SK-N-SH treated with all-trans-retinoic acid at 6 μM for 48 hours (cell line): ENCODE data around the gene ACE.

Experiments used
- ATAC-seq: fragments of 200-7000 bp; cut with Tn5 transposase; 3 replicates; pipeline ENCODE4 v1.9.1; 2020; ENCODE audit warnings: mild to moderate bottlenecking, moderate library complexity
- ARNTL ChIP-seq: fragments of 450-650 bp; formaldehyde crosslinking; IDR thresholded peaks from 2 replicates; pipeline ENCODE4 v1.5.0; 2020; ENCODE audit warnings: low read depth, mild to moderate bottlenecking, moderate library complexity, borderline replicate concordance
- BACH2 ChIP-seq: fragments of 250-450 bp; sonication (Bioruptor Pico); IDR thresholded peaks from 2 replicates; pipeline ENCODE4 v1.9.0; 2021; ENCODE audit warnings: mild to moderate bottlenecking, borderline replicate concordance
- CREB5 ChIP-seq: fragments of 250-450 bp; sonication (Bioruptor Pico); IDR thresholded peaks from 2 replicates; pipeline ENCODE4 v1.5.1; 2020; ENCODE audit warnings: low read depth, mild to moderate bottlenecking, moderate library complexity
- CSDC2 ChIP-seq: fragments of 250-450 bp; sonication (Bioruptor Pico); IDR thresholded peaks from 2 replicates; pipeline ENCODE4 v1.5.0; 2020; ENCODE audit warnings: mild to moderate bottlenecking, moderate library complexity
- CSRNP3 ChIP-seq: fragments of 250-450 bp; sonication (Bioruptor Pico); IDR thresholded peaks from 2 replicates; pipeline ENCODE4 v1.5.1; 2021; ENCODE audit warnings: mild to moderate bottlenecking, moderate library complexity
- ESRRG ChIP-seq: fragments of 250-450 bp; sonication (Bioruptor Pico); IDR thresholded peaks from 2 replicates; pipeline ENCODE4 v1.6.1; 2021; ENCODE audit warnings: mild to moderate bottlenecking
- GLIS3 ChIP-seq: fragments of 250-450 bp; sonication (Bioruptor Pico); IDR thresholded peaks from 2 replicates; pipeline ENCODE4 v1.5.0; 2020; ENCODE audit warnings: mild to moderate bottlenecking, moderate library complexity
- ISL1 ChIP-seq: fragments of 250-450 bp; sonication (Bioruptor Pico); IDR thresholded peaks from 2 replicates; pipeline ENCODE4 v2.1.2; 2022; ENCODE audit warnings: mild to moderate bottlenecking, moderate library complexity
- OSR1 ChIP-seq: fragments of 250-450 bp; sonication (Bioruptor Pico); IDR thresholded peaks from 2 replicates; pipeline ENCODE4 v1.8.0; 2022; ENCODE audit warnings: moderate library complexity, mild to moderate bottlenecking, inconsistent platforms
- PATZ1 ChIP-seq: fragments of 250-450 bp; sonication (Bioruptor Pico); IDR thresholded peaks from 2 replicates; pipeline ENCODE4 v1.8.0; 2020; ENCODE audit warnings: mild to moderate bottlenecking, moderate library complexity, borderline replicate concordance
- POU6F1 ChIP-seq: fragments of 250-450 bp; sonication (Bioruptor Pico); IDR thresholded peaks from 2 replicates; pipeline ENCODE4 v1.8.0; 2021; ENCODE audit warnings: low read depth, mild to moderate bottlenecking, moderate library complexity, borderline replicate concordance
- PPARA ChIP-seq: fragments of 250-450 bp; sonication (Bioruptor Pico); IDR thresholded peaks from 2 replicates; pipeline ENCODE4 v1.5.0; 2020; ENCODE audit warnings: mild to moderate bottlenecking, borderline replicate concordance
- RARB ChIP-seq: fragments of 250-450 bp; sonication (Bioruptor Pico); IDR thresholded peaks from 2 replicates; pipeline ENCODE4 v1.8.0; 2021; ENCODE audit warnings: mild to moderate bottlenecking, moderate library complexity
- SNAI2 ChIP-seq: fragments of 250-450 bp; sonication (Bioruptor Pico); IDR thresholded peaks from 2 replicates; pipeline ENCODE4 v1.5.0; 2020; ENCODE audit warnings: mild to moderate bottlenecking, moderate library complexity
- TCF4 ChIP-seq: fragments of 250-450 bp; sonication (Bioruptor Pico); IDR thresholded peaks from 2 replicates; pipeline ENCODE4 v1.8.0; 2021; ENCODE audit warnings: mild to moderate bottlenecking, moderate library complexity, borderline replicate concordance
- TOX ChIP-seq: fragments of 250-450 bp; sonication (Bioruptor Pico); IDR thresholded peaks from 2 replicates; pipeline ENCODE4 v1.8.0; 2021; ENCODE audit warnings: mild to moderate bottlenecking, moderate library complexity, borderline replicate concordance
- ZC3H10 ChIP-seq: fragments of 250-450 bp; sonication (Bioruptor Pico); IDR thresholded peaks from 2 replicates; pipeline ENCODE4 v1.5.1; 2021; ENCODE audit warnings: mild to moderate bottlenecking, moderate library complexity
- ZFP3 ChIP-seq: fragments of 250-450 bp; sonication (Bioruptor Pico); IDR thresholded peaks from 2 replicates; pipeline ENCODE4 v1.5.0; 2020; ENCODE audit warnings: mild to moderate bottlenecking, moderate library complexity
- ZFP30 ChIP-seq: fragments of 450-650 bp; formaldehyde crosslinking; IDR thresholded peaks from 2 replicates; pipeline ENCODE4 v1.5.0; 2022; ENCODE audit warnings: mild to moderate bottlenecking, moderate library complexity
- ZNF565 ChIP-seq: fragments of 450-650 bp; formaldehyde crosslinking; conservative IDR thresholded peaks from 2 replicates; pipeline ENCODE4 v1.5.0; 2020; ENCODE audit warnings: low read depth, mild to moderate bottlenecking, moderate library complexity
- ZNF70 ChIP-seq: fragments of 450-650 bp; formaldehyde crosslinking; IDR thresholded peaks from 2 replicates; pipeline ENCODE4 v1.5.0; 2020; ENCODE audit warnings: mild to moderate bottlenecking, moderate library complexity
- ZNF8 ChIP-seq: fragments of 450-650 bp; formaldehyde crosslinking; IDR thresholded peaks from 2 replicates; pipeline ENCODE4 v1.5.0; 2020; ENCODE audit warnings: mild to moderate bottlenecking, moderate library complexity

Gene ACE

GRCh38 chr17:63490329-63490728 lies 13.5 kb downstream of the ACE start:
- TF ChIP-seq CSDC2 (CRISPR knock-in tag), result no peak
- TF ChIP-seq, all 23 proteins: peak for 0
- ATAC-seq, result no peak

GRCh38 chr17:63490858-63491400 lies 14.1 kb downstream of the ACE start:
- TF ChIP-seq POU6F1 (CRISPR knock-in tag) (no peak), CSRNP3 (CRISPR knock-in tag) (no peak), CREB5 (no peak), ZFP3 (CRISPR knock-in tag) (no peak), ZNF70 (no peak), PATZ1 (CRISPR knock-in tag) (no peak), ARNTL (no peak), ESRRG (CRISPR knock-in tag) (no peak), BACH2 (CRISPR knock-in tag) (no peak)
- TF ChIP-seq, all 23 proteins: peak for 0
- ATAC-seq, result no peak

- ATAC-seq, result no peak
- TF ChIP-seq ZNF70 (no peak), OSR1 (CRISPR knock-in tag) (no peak), BACH2 (CRISPR knock-in tag) (no peak), ZFP3 (CRISPR knock-in tag) (no peak), ISL1 (CRISPR knock-in tag) (no peak), ZC3H10 (CRISPR knock-in tag) (no peak), ARNTL (no peak), ZNF565 (no peak), POU6F1 (CRISPR knock-in tag) (no peak), ZNF8 (CRISPR knock-in tag) (no peak), GLIS3 (CRISPR knock-in tag) (no peak)
Observed at GRCh38 chr17:63491413-63491812, 14.6 kb downstream of the ACE start.

GRCh38 chr17:63491977-63492618 lies 15.2 kb downstream of the ACE start:
- TF ChIP-seq ZC3H10 (CRISPR knock-in tag), result no peak
- TF ChIP-seq BACH2 (CRISPR knock-in tag), result no peak
- TF ChIP-seq TOX (CRISPR knock-in tag), result no peak
- no peak for TF ChIP-seq CSDC2 (CRISPR knock-in tag)
- TF ChIP-seq PATZ1 (CRISPR knock-in tag), result no peak
- TF ChIP-seq ZFP30, result no peak
- TF ChIP-seq PPARA, result no peak
- TF ChIP-seq ZNF70, result no peak
- TF ChIP-seq SNAI2 (CRISPR knock-in tag), result no peak
- TF ChIP-seq ZNF8 (CRISPR knock-in tag), result no peak
- TF ChIP-seq ESRRG (CRISPR knock-in tag), result no peak
- no peak for TF ChIP-seq RARB (CRISPR knock-in tag)
- TF ChIP-seq TCF4, result no peak
- ATAC-seq, result no peak
